Measurements from ENCODE around the gene ACBD4. TPM values are rescaled to one million over a fixed set of nuclear protein-coding genes. Genes with fewer than 3 reads are reported as not detected.

ACBD4 gene
- total and polyA plus RNA-seq, 4 donors = 7.8 to 15.7 (median 12.7) TPM

DNA sequence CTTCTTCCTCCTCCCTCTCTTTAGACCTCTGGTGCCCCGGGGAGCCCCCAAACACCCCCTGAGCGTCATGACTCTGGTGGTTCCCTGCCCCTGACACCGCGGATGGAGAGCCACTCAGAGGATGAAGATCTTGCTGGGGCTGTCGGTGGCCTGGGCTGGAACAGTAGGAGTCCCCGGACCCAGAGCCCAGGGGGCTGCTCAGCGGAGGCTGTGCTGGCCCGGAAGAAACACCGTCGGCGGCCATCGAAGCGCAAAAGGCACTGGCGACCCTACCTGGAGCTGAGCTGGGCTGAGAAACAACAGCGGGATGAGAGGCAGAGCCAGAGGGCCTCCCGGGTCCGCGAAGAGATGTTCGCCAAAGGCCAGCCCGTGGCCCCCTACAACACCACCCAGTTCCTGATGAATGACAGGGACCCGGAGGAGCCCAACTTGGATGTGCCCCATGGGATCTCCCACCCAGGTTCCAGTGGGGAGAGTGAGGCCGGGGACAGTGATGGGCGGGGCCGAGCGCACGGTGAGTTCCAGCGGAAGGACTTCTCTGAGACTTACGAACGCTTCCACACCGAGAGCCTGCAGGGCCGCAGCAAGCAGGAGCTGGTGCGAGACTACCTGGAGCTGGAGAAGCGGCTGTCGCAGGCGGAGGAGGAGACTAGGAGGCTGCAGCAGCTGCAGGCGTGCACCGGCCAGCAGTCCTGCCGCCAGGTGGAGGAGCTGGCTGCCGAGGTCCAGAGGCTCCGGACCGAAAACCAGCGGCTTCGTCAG, 33.7 kb downstream of the ACBD4 start:
- ATAC-seq (ENCODE audit: insufficient read depth, low FRiP score) (no peak), DNase-seq (no peak)
- no peak overlapping the region for H3K9ac ChIP-seq (ENCODE audit: insufficient read depth in 1 of 2, low read length in 2 of 2)
- TF ChIP-seq, protein P1, sequence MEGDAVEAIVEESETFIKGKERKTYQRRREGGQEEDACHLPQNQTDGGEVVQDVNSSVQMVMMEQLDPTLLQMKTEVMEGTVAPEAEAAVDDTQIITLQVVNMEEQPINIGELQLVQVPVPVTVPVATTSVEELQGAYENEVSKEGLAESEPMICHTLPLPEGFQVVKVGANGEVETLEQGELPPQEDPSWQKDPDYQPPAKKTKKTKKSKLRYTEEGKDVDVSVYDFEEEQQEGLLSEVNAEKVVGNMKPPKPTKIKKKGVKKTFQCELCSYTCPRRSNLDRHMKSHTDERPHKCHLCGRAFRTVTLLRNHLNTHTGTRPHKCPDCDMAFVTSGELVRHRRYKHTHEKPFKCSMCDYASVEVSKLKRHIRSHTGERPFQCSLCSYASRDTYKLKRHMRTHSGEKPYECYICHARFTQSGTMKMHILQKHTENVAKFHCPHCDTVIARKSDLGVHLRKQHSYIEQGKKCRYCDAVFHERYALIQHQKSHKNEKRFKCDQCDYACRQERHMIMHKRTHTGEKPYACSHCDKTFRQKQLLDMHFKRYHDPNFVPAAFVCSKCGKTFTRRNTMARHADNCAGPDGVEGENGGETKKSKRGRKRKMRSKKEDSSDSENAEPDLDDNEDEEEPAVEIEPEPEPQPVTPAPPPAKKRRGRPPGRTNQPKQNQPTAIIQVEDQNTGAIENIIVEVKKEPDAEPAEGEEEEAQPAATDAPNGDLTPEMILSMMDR (IDR thresholded peaks at IDR 0.05; ENCODE audit: control extremely low read depth, extremely low read depth) = no peak
- WGBS, 2 donors = 95 to 96% methylated on average over 43 of the region's 43 CpGs
- no peaks in the 10 kb centered on the region for H3K27me3 ChIP-seq (ENCODE audit: control insufficient read depth in 3 of 3, insufficient read depth in 3 of 3, low read length in 2 of 3)
- no peaks in the 10 kb centered on the region for H3K9me3 ChIP-seq (ENCODE audit: control insufficient read depth in 4 of 4, insufficient read depth in 3 of 4, low read length in 3 of 4)
- no peak overlapping the region for H3K4me3 ChIP-seq
- H3K36me3 ChIP-seq (ENCODE audit: control insufficient read depth in 4 of 4, insufficient read depth in 4 of 4, low read length in 4 of 4) = peaks cover 0 to 7% (median 5%) of the 10 kb centered on the region in 4 donors
- no peak overlapping the region for H3K27ac ChIP-seq (ENCODE audit: low read depth in 1 of 2, low read length in 1 of 2)
- peaks cover 3 to 29% (median 15%) of the 10 kb centered on the region in 5 donors for H3K4me1 ChIP-seq (ENCODE audit: control insufficient read depth in 5 of 5, insufficient read depth in 5 of 5, low read length in 5 of 5)

DNA sequence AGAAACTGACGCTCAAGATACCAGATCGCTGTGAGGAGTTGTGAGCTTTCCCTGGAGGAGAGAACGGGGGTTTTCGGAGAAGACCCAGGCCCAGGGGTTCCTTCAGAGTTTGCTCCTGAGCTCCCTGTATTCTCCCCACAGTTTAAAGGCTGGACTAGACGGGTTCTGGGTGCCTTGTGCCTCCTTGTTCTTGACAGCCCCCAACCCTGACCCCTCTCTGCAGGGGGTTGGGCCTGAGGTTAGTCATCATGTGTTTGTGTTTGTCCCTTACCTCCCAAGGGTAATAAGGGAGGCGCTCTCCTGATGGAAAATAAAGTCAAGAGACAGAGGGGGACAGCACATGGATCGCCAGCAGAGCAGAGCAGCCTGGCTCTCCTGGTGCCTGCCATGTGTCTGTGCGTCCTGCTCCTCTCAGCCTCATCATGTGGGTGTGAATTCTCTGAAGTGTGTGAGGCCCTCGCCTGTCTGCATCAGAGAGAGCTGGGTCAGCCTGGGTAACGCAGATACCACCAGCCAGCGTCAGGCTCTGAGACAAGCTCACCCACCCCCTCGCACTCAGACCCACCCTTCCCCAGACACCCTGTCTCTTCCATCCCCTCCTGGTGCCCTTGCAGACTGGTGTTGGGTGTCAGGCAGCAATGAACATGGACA, 34.9 kb downstream of the ACBD4 start:
- WGBS, 2 donors = 88 to 91% methylated on average over 12 of the region's 12 CpGs
- Histone ChIP-seq H3K4me3 (no peak overlapping the region), H3K36me3 (ENCODE audit: control insufficient read depth in 4 of 4, insufficient read depth in 4 of 4, low read length in 4 of 4) (peaks cover 0 to 7% (median 5%) of the 10 kb centered on the region in 4 donors), H3K9me3 (ENCODE audit: control insufficient read depth in 4 of 4, insufficient read depth in 3 of 4, low read length in 3 of 4) (no peaks in the 10 kb centered on the region), H3K9ac (ENCODE audit: insufficient read depth in 1 of 2, low read length in 2 of 2) (no peak overlapping the region), H3K27ac (ENCODE audit: low read depth in 1 of 2, low read length in 1 of 2) (peak overlapping the region; percentile 65 to 86), H3K4me1 (ENCODE audit: control insufficient read depth in 5 of 5, insufficient read depth in 5 of 5, low read length in 5 of 5) (peaks cover 3 to 29% (median 15%) of the 10 kb centered on the region in 5 donors), H3K27me3 (ENCODE audit: control insufficient read depth in 3 of 3, insufficient read depth in 3 of 3, low read length in 2 of 3) (no peaks in the 10 kb centered on the region)
- DNase-seq (no peak), ATAC-seq (ENCODE audit: insufficient read depth, low FRiP score) (no peak)
- TF ChIP-seq, protein P1 (IDR thresholded peaks at IDR 0.05; ENCODE audit: control extremely low read depth, extremely low read depth) = no peak

DNA sequence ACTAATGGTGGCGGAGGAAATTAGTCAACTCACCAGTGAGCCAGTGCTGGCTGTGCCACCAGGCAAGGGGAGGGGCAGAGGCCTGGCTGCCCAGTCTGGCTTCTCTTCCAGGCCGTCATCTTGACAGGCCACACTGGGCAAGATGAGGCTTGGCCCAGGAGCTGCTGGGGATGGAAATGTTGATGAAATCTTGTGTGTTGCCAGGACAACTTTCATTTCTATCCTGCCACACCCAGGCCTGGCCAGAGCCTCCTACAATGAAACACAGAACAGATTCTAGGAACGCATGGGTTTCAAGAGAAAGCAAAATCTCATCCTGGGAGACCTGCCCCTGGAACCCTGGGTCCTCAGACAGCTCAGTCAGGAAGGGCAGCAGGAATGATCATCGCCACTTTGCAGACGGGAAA, 35.4 kb downstream of the ACBD4 start:
- peaks cover 0 to 7% (median 5%) of the 10 kb centered on the region in 4 donors for H3K36me3 ChIP-seq (ENCODE audit: control insufficient read depth in 4 of 4, insufficient read depth in 4 of 4, low read length in 4 of 4)
- H3K9me3 ChIP-seq (ENCODE audit: control insufficient read depth in 4 of 4, insufficient read depth in 3 of 4, low read length in 3 of 4) = no peaks in the 10 kb centered on the region
- no peaks in the 10 kb centered on the region for H3K27me3 ChIP-seq (ENCODE audit: control insufficient read depth in 3 of 3, insufficient read depth in 3 of 3, low read length in 2 of 3)
- DNase-seq (peak; percentile 57 to 65 (median 63)), ATAC-seq (ENCODE audit: insufficient read depth, low FRiP score) (peak; percentile 8)
- TF ChIP-seq, protein P1 (IDR thresholded peaks at IDR 0.05; ENCODE audit: control extremely low read depth, extremely low read depth) = no peak
- WGBS, 2 donors = 23 to 28% methylated on average over 5 of the region's 5 CpGs
- no peak overlapping the region for H3K4me3 ChIP-seq
- peak overlapping the region in 1 of 2 donors; percentile 8 for H3K9ac ChIP-seq (ENCODE audit: insufficient read depth in 1 of 2, low read length in 2 of 2)
- peaks cover 3 to 29% (median 15%) of the 10 kb centered on the region in 5 donors for H3K4me1 ChIP-seq (ENCODE audit: control insufficient read depth in 5 of 5, insufficient read depth in 5 of 5, low read length in 5 of 5)
- H3K27ac ChIP-seq (ENCODE audit: low read depth in 1 of 2, low read length in 1 of 2) = peak overlapping the region; percentile 65 to 86

Data from lung (tissue), 12 donors.